CD14-positive monocyte (primary cell): Measurements from ENCODE around the gene FBXL13. TPM values are rescaled to one million over a fixed set of nuclear protein-coding genes. Genes with fewer than 3 reads are reported as not detected.

ENCODE experiments used
- DNase-seq, 3 donors: peaks; one replicate each; pipeline ENCODE4 v3.0.0-alpha.2; 2011 to 2022
- H2AFZ ChIP-seq: 2 replicates; pipeline ENCODE4 v1.6.0; 2012; ENCODE audit warnings: mild to moderate bottlenecking, low read depth, low read length, inconsistent platforms; ENCODE audit not compliant: insufficient read depth, poor library complexity, severe bottlenecking
- H3K27ac ChIP-seq, 2 donors: 1 replicate in 1 of 2; 2 replicates in 1 of 2; pipeline ENCODE4 v1.5.1; 2012 to 2013; ENCODE audit warnings: low read length in 2 of 2, control low read depth in 1 of 2, inconsistent platforms in 1 of 2, low read depth in 1 of 2, mild to moderate bottlenecking in 1 of 2
- H3K27me3 ChIP-seq, 2 donors: one replicate each; pipeline versions ENCODE4 v1.6.0 to v1.6.1; 2011 to 2013; ENCODE audit warnings: low read length in 2 of 2; ENCODE audit not compliant: control insufficient read depth in 2 of 2, insufficient read depth in 2 of 2
- H3K36me3 ChIP-seq, 2 donors: replicated peaks in 1 of 2; 1 replicate in 1 of 2; 2 replicates in 1 of 2; pipeline versions ENCODE4 v1.5.1 to v1.6.1; 2012 to 2013; ENCODE audit warnings: low read length in 2 of 2, control low read depth in 1 of 2, inconsistent platforms in 1 of 2, mild to moderate bottlenecking in 1 of 2; ENCODE audit not compliant: insufficient read depth in 2 of 2, control insufficient read depth in 1 of 2
- H3K4me1 ChIP-seq, 2 donors: 1 replicate in 1 of 2; 2 replicates in 1 of 2; pipeline versions ENCODE4 v1.5.1 to v1.6.1; 2012 to 2013; ENCODE audit warnings: low read length in 2 of 2, control low read depth in 1 of 2, inconsistent platforms in 1 of 2, mild to moderate bottlenecking in 1 of 2, moderate library complexity in 1 of 2; ENCODE audit not compliant: insufficient read depth in 2 of 2, control insufficient read depth in 1 of 2
- H3K4me2 ChIP-seq: replicated peaks from 2 replicates; pipeline ENCODE3; 2012; ENCODE audit warnings: low read length, moderate library complexity, mild to moderate bottlenecking; ENCODE audit not compliant: poor library complexity, severe bottlenecking; ENCODE audit errors: extremely low read depth
- H3K4me3 ChIP-seq, 3 experiments: fragments of 200-600 bp in 1 of 3; sonication (generic) in 1 of 3; replicated peaks in 1 of 3; 1 replicate in 2 of 3; 2 replicates in 1 of 3; pipeline ENCODE4 v1.5.1; 2011 to 2013; ENCODE audit warnings: low read length in 3 of 3, mild to moderate bottlenecking in 3 of 3, control low read depth in 2 of 3, low read depth in 2 of 3, inconsistent platforms in 1 of 3, moderate library complexity in 1 of 3
- H3K79me2 ChIP-seq: 2 replicates; pipeline ENCODE4 v1.6.0; 2012; ENCODE audit warnings: mild to moderate bottlenecking, control low read depth, inconsistent platforms, low read length, moderate library complexity; ENCODE audit not compliant: insufficient read depth
- H3K9ac ChIP-seq: 2 replicates; pipeline ENCODE4 v1.6.0; 2017; ENCODE audit warnings: low read length, mild to moderate bottlenecking; ENCODE audit not compliant: insufficient read depth, poor library complexity, severe bottlenecking
- H3K9me3 ChIP-seq, 2 donors: replicated peaks in 1 of 2; 1 replicate in 1 of 2; 2 replicates in 1 of 2; pipeline versions ENCODE4 v1.5.1 to v1.6.1; 2012 to 2013; ENCODE audit warnings: low read length in 2 of 2, control low read depth in 1 of 2; ENCODE audit not compliant: control insufficient read depth in 1 of 2, insufficient read depth in 1 of 2
- H4K20me1 ChIP-seq: 2 replicates; pipeline ENCODE4 v1.6.0; 2012; ENCODE audit warnings: mild to moderate bottlenecking, low read length, control low read depth, moderate library complexity; ENCODE audit not compliant: insufficient read depth
- H3K27ac Mint-ChIP-seq, 7 donors: one replicate each; pipeline ENCODE4 v1.8.0; 2020; ENCODE audit warnings: mild to moderate bottlenecking in 7 of 7, mixed read lengths in 7 of 7, moderate library complexity in 6 of 7, inconsistent platforms in 2 of 7
- H3K27me3 Mint-ChIP-seq, 3 donors: one replicate each; pipeline ENCODE4 v1.8.0; 2021 to 2022; ENCODE audit warnings: low read depth in 3 of 3, mild to moderate bottlenecking in 3 of 3, mixed read lengths in 3 of 3, moderate library complexity in 3 of 3, inconsistent platforms in 1 of 3
- H3K36me3 Mint-ChIP-seq, 2 donors: one replicate each; pipeline ENCODE4 v1.8.0; 2020; ENCODE audit warnings: mixed read lengths in 2 of 2, inconsistent platforms in 1 of 2, mild to moderate bottlenecking in 1 of 2
- H3K4me1 Mint-ChIP-seq: one replicate; pipeline ENCODE4 v1.8.0; 2020; ENCODE audit warnings: mild to moderate bottlenecking, mixed read lengths
- H3K4me3 Mint-ChIP-seq, 2 donors: one replicate each; pipeline ENCODE4 v1.8.0; 2020; ENCODE audit warnings: mild to moderate bottlenecking in 2 of 2, mixed read lengths in 2 of 2, moderate library complexity in 1 of 2
- H3K9me3 Mint-ChIP-seq, 7 donors: one replicate each; pipeline ENCODE4 v1.8.0; 2020 to 2022; ENCODE audit warnings: mixed read lengths in 7 of 7, mild to moderate bottlenecking in 6 of 7, moderate library complexity in 6 of 7, inconsistent platforms in 2 of 7
- WGBS: methylation state at CpG from one replicate; pipeline ENCODE4 v1.1.5; 2013; ENCODE audit warnings: missing lambda C conversion rate; ENCODE audit not compliant: insufficient coverage; 5-methylcytosine and 5-hydroxymethylcytosine counted together
- intact Hi-C, 2 donors: fragments of 100-400 bp; cut with micrococcal nuclease; formaldehyde crosslinking; loops; one replicate each; pipeline versions ENCODE4 v1.15.0 to v1.15.1; 2023
- polyA plus RNA-seq, 3 donors: library from polyadenylated mRNA; depleted of rRNA in 1 of 3; unstranded in 2 of 3; stranded (reverse) in 1 of 3; fragments of 300-500 nt in 2 of 3; fragments of >200 nt in 1 of 3; fragmentation: Illumina TruSeq in 2 of 3; gene quantifications; 1 replicate in 2 of 3; 2 replicates in 1 of 3; pipeline ENCODE4 v1.2.3, GENCODE V29; 2012 to 2021
- TF ChIP-seq, protein P1 (sequence below): fragments of 200-600 bp; IDR thresholded peaks from one replicate; pipeline ENCODE4 v1.8.0; 2022; ENCODE audit warnings: antibody characterized with exemption, mild to moderate bottlenecking

Gene FBXL13
- polyA plus RNA-seq, 3 donors, result 0.05 TPM; not detected in 2

DNA sequence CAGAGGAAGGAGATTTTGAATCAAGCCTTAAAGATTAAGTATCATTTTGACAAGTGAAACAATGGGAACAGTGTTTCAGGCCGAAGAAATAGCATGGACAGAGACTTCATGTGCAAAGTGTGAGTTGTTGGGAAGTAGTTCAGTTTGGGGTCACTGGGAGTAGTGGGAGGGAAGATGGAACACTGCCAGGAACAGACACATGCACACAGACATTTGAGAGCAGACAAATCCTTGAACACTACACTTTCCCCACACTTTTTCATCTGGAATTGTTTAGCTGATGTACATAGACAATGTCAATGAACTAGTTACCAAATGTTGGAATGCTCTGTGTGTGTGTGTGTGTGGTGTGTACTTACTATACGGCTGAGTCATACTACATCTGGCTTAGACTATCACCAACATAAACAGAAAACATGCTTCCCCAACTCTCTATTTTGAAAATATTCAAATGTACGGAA, 214.2 kb downstream of the FBXL13 start:
- Histone ChIP-seq H3K36me3 (no peaks in the 10 kb centered on the region), H3K4me1 (no peaks in the 10 kb centered on the region), H3K9ac (no peak overlapping the region), H3K27ac (no peak overlapping the region), H3K27me3 (no peaks in the 10 kb centered on the region), H2AFZ (no peak overlapping the region), H3K79me2 (no peaks in the 10 kb centered on the region), H4K20me1 (no peaks in the 10 kb centered on the region), H3K9me3 (no peaks in the 10 kb centered on the region), H3K4me2 (no peak overlapping the region), H3K4me3 (no peak overlapping the region)
- Mint-ChIP-seq H3K9me3 (peaks cover 0 to 6% (median 2%) of the 10 kb centered on the region in 7 donors), H3K27ac (peak overlapping the region in 1 of 7 donors; percentile 30), H3K4me3 (no peak overlapping the region), H3K36me3 (no peaks in the 10 kb centered on the region), H3K4me1 (no peaks in the 10 kb centered on the region), H3K27me3 (peaks cover 0 to 1% (median 0%) of the 10 kb centered on the region in 3 donors)
- intact Hi-C loops, result no loop called here
- no peak for DNase-seq
- WGBS, result 100% methylated on average over 1 of the region's 3 CpGs
- TF ChIP-seq, protein P1, sequence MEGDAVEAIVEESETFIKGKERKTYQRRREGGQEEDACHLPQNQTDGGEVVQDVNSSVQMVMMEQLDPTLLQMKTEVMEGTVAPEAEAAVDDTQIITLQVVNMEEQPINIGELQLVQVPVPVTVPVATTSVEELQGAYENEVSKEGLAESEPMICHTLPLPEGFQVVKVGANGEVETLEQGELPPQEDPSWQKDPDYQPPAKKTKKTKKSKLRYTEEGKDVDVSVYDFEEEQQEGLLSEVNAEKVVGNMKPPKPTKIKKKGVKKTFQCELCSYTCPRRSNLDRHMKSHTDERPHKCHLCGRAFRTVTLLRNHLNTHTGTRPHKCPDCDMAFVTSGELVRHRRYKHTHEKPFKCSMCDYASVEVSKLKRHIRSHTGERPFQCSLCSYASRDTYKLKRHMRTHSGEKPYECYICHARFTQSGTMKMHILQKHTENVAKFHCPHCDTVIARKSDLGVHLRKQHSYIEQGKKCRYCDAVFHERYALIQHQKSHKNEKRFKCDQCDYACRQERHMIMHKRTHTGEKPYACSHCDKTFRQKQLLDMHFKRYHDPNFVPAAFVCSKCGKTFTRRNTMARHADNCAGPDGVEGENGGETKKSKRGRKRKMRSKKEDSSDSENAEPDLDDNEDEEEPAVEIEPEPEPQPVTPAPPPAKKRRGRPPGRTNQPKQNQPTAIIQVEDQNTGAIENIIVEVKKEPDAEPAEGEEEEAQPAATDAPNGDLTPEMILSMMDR, result no peak

DNA sequence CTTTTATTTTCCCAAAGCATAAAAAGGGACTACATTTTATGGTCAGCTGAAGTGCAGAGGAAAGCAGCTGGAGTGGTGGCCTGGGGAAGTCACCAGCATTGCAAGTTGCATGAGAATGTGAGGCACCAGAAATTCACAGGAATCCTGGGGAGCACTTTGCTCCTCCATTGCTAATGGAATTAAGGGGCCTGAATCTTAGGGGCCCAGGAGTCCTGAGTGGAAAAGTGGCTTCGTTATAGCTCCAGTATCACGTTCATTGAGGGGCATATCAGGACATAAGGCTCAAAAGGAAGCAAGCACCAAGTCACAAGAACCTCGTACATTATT, 214.8 kb downstream of the FBXL13 start:
- Histone ChIP-seq H3K9me3 (no peaks in the 10 kb centered on the region), H2AFZ (no peak overlapping the region), H3K27ac (no peak overlapping the region), H3K4me1 (no peaks in the 10 kb centered on the region), H4K20me1 (no peaks in the 10 kb centered on the region), H3K4me2 (no peak overlapping the region), H3K4me3 (no peak overlapping the region), H3K79me2 (no peaks in the 10 kb centered on the region), H3K36me3 (no peaks in the 10 kb centered on the region), H3K27me3 (no peaks in the 10 kb centered on the region), H3K9ac (no peak overlapping the region)
- Mint-ChIP-seq H3K9me3 (peaks cover 0 to 6% (median 2%) of the 10 kb centered on the region in 7 donors), H3K27me3 (peaks cover 0 to 1% (median 0%) of the 10 kb centered on the region in 3 donors), H3K36me3 (no peaks in the 10 kb centered on the region), H3K4me3 (no peak overlapping the region), H3K27ac (no peak overlapping the region), H3K4me1 (no peaks in the 10 kb centered on the region)
- WGBS, result 80% methylated on average over 1 of the region's 3 CpGs
- no peak for DNase-seq
- TF ChIP-seq, protein P1, result no peak
- intact Hi-C loops, result no loop called here
